ENCODE measurements around the gene HSPB2. TPM values are rescaled to one million over a fixed set of nuclear protein-coding genes. Genes with fewer than 3 reads are reported as not detected.

HSPB2 gene
- total and polyA plus RNA-seq, 2 of the 4 experiments (the other 2 are of a cell fraction): 0.18 to 0.55 TPM

- Histone ChIP-seq H3K18ac (ENCODE audit: low read depth, low read length) (no peak overlapping the region), H3K14ac (replicated peaks; ENCODE audit: low read depth, low read length) (no peak overlapping the region), H3K36me3 (ENCODE audit: control insufficient read depth, insufficient read depth, low read length) (no peaks in the 10 kb centered on the region), H2AK5ac (ENCODE audit: low read depth, low read length) (no peak overlapping the region), H3K9me1 (ENCODE audit: insufficient read depth, low read length) (peaks cover 15% of the 10 kb centered on the region), H2BK5ac (ENCODE audit: low read depth, low read length, poor library complexity, severe bottlenecking) (no peak overlapping the region), H3K4me1 (ENCODE audit: control insufficient read depth, insufficient read depth, low read length) (peaks cover 25% of the 10 kb centered on the region), H3K4ac (ENCODE audit: low read depth, low read length) (no peak overlapping the region), H3K9ac (ENCODE audit: low read depth, low read length) (no peak overlapping the region), H3K4me2 (ENCODE audit: low read depth, low read length) (no peak overlapping the region), H2AFZ (replicated peaks; ENCODE audit: low read length, poor library complexity) (no peak overlapping the region), H2BK15ac (ENCODE audit: low read depth, low read length) (no peak overlapping the region), H4K91ac (ENCODE audit: insufficient read depth, low read depth, low read length) (no peak overlapping the region), H3K27ac (ENCODE audit: insufficient read depth, low read length) (no peak overlapping the region), H3K4me3 (ENCODE audit: insufficient read depth, low read depth, low read length) (no peak overlapping the region), H4K8ac (ENCODE audit: low read depth in 2 of 2, low read length in 2 of 2) (no peak overlapping the region), H4K5ac (ENCODE audit: low read depth, low read length) (no peak overlapping the region), H3K79me1 (ENCODE audit: low read depth in 1 of 2, low read length in 2 of 2) (peaks cover 0 to 6% of the 10 kb centered on the region in 2 experiments; a peak in 2 of 4 replicates), H2AK9ac (replicated peaks; ENCODE audit: low read depth, low read length, poor library complexity) (no peak overlapping the region), H3K9me3 (ENCODE audit: control insufficient read depth, insufficient read depth, low read length) (no peaks in the 10 kb centered on the region), H2BK120ac (ENCODE audit: low read depth, low read length) (no peak overlapping the region), H3K23ac (ENCODE audit: low read depth, low read length) (no peak overlapping the region), H4K20me1 (ENCODE audit: insufficient read depth, low read length) (no peaks in the 10 kb centered on the region), H2BK20ac (ENCODE audit: low read depth, low read length) (no peak overlapping the region), H3K56ac (ENCODE audit: extremely low read depth, insufficient read depth, low read length) (no peak overlapping the region), H3K27me3 (ENCODE audit: control insufficient read depth, insufficient read depth, low read length) (no peaks in the 10 kb centered on the region)
- dilution Hi-C loops (cut with HindIII; ENCODE audit: low sequenced_read_pairs, unreplicated experiment): no loop called here
- in situ Hi-C loops (cut with MboI; ENCODE audit: low sequenced_read_pairs): no loop called here
- BruUV-seq (replicated peaks): no TSS peak
- no peak for TF ChIP-seq USF2 (IDR thresholded peaks at IDR 0.05; ENCODE audit: low read depth, low read length)
- TF ChIP-seq RAD21 (IDR thresholded peaks at IDR 0.05; ENCODE audit: low read length): no peak
- no peak for TF ChIP-seq SMC3 (IDR thresholded peaks at IDR 0.05; ENCODE audit: low read depth, low read length)
- TF ChIP-seq CEBPB (IDR thresholded peaks at IDR 0.05; ENCODE audit: low read depth, low read length): no peak
- no peak for TF ChIP-seq RCOR1 (IDR thresholded peaks at IDR 0.05; ENCODE audit: insufficient replicate concordance, low read length)
- TF ChIP-seq ELK1 (IDR thresholded peaks at IDR 0.05; ENCODE audit: borderline replicate concordance, low read depth, low read length): no peak
- no peak for TF ChIP-seq CTCF (conservative IDR thresholded peaks at IDR 0.05; ENCODE audit: low read depth, low read length)
- TF ChIP-seq MXI1 (IDR thresholded peaks at IDR 0.05; ENCODE audit: borderline replicate concordance, low read depth, low read length): no peak
- TF ChIP-seq BHLHE40 (IDR thresholded peaks at IDR 0.05; ENCODE audit: low read depth, low read length): no peak
- TF ChIP-seq MAZ (IDR thresholded peaks at IDR 0.05; ENCODE audit: borderline replicate concordance, low read depth, low read length): no peak
- TF ChIP-seq CHD1 (IDR thresholded peaks at IDR 0.05; ENCODE audit: low read depth, low read length): no peak
- no peak for TF ChIP-seq RFX5 (IDR thresholded peaks at IDR 0.05; ENCODE audit: low read depth, low read length)
- no peak for TF ChIP-seq FOS (IDR thresholded peaks at IDR 0.05; ENCODE audit: low read depth, low read length)
- no peak for TF ChIP-seq MAFK (IDR thresholded peaks at IDR 0.05; ENCODE audit: low read depth, low read length)
- TF ChIP-seq NFE2L2 (IDR thresholded peaks at IDR 0.05; ENCODE audit: low read depth, low read length): no peak
- TF ChIP-seq POLR2A (IDR thresholded peaks at IDR 0.05; ENCODE audit: low read depth, low read length): no peak
- ATAC-seq (ENCODE audit: low read depth): no peak
- WGBS, 2 experiments (ENCODE audit: extremely low coverage in 2 of 2, insufficient read length in 1 of 2): 100% methylated on average over 1 of the region's 2 CpGs; no CpG with 5 or more reads in 1 of the 2 experiments
- intact Hi-C loops (cut with micrococcal nuclease): no loop called here
- POLR2A ChIA-PET (ENCODE audit: unreplicated experiment): interaction anchor here (0.6 kb wide), 1 partner anchor 177 kb away, joined by 7 read pairs; no protein-coding TSS in a partner anchor
- CTCF ChIA-PET: interaction anchor here (0.7 to 1.1 kb wide), 2 partner anchors 15 to 66 kb away, joined by 3 to 4 read pairs; no protein-coding TSS in a partner anchor
- no peak for DNase-seq
Observed at GRCh38 chr11:111917312-111917711, 4.8 kb downstream of the HSPB2 start.

Data from IMR-90 (cell line).